H9 (cell line): Measurements from ENCODE around the gene PHGDH. TPM values are rescaled to one million over a fixed set of nuclear protein-coding genes. Genes with fewer than 3 reads are reported as not detected.

Experiments used
- DNase-seq: peaks from one replicate; pipeline ENCODE4 v3.0.0-alpha.2; 2017
- H2AFZ ChIP-seq: one replicate; pipeline ENCODE4 v1.6.1; 2013; ENCODE audit warnings: mild to moderate bottlenecking, low read length, control low read depth, moderate library complexity
- H2AK5ac ChIP-seq: 2 replicates; pipeline ENCODE4 v1.6.1; 2013; ENCODE audit warnings: low read length, control low read depth, mixed read lengths; ENCODE audit not compliant: insufficient read length
- H2BK120ac ChIP-seq: one replicate; pipeline ENCODE4 v1.6.1; 2013; ENCODE audit warnings: low read depth, mild to moderate bottlenecking, low read length, control low read depth, inconsistent platforms; ENCODE audit not compliant: poor library complexity, severe bottlenecking
- H2BK12ac ChIP-seq: 2 replicates; pipeline ENCODE4 v1.6.1; 2013; ENCODE audit warnings: low read length, control low read depth, mixed read lengths, low read depth; ENCODE audit not compliant: insufficient read length
- H2BK15ac ChIP-seq: 2 replicates; pipeline ENCODE4 v1.6.1; 2013; ENCODE audit warnings: low read depth, low read length, control low read depth
- H2BK20ac ChIP-seq: one replicate; pipeline ENCODE4 v1.6.1; 2013; ENCODE audit warnings: low read depth, mild to moderate bottlenecking, low read length, control low read depth, inconsistent platforms; ENCODE audit not compliant: poor library complexity, severe bottlenecking
- H2BK5ac ChIP-seq: 2 replicates; pipeline ENCODE4 v1.6.1; 2013; ENCODE audit warnings: low read length, control low read depth, mixed read lengths; ENCODE audit not compliant: insufficient read length
- H3K14ac ChIP-seq: 2 replicates; pipeline ENCODE4 v1.6.1; 2013; ENCODE audit warnings: low read length, control low read depth; ENCODE audit not compliant: insufficient read depth
- H3K18ac ChIP-seq: 2 replicates; pipeline ENCODE4 v1.6.1; 2013; ENCODE audit warnings: low read depth, mild to moderate bottlenecking, mixed read lengths, low read length, control low read depth; ENCODE audit not compliant: insufficient read length
- H3K23ac ChIP-seq: 2 replicates; pipeline ENCODE4 v1.6.1; 2013; ENCODE audit warnings: low read length, control low read depth, mixed read lengths, low read depth; ENCODE audit not compliant: insufficient read length
- H3K23me2 ChIP-seq: 2 replicates; pipeline ENCODE4 v1.6.1; 2013; ENCODE audit warnings: low read depth, mild to moderate bottlenecking, mixed read lengths, low read length, control low read depth; ENCODE audit not compliant: insufficient read length, poor library complexity, severe bottlenecking
- H3K27ac ChIP-seq: 2 replicates; pipeline ENCODE4 v1.5.1; 2013; ENCODE audit warnings: low read length, control low read depth, mixed read lengths, low read depth; ENCODE audit not compliant: insufficient read length
- H3K27me3 ChIP-seq: 2 replicates; pipeline ENCODE4 v1.6.1; 2013; ENCODE audit warnings: low read length, control low read depth, inconsistent platforms; ENCODE audit not compliant: insufficient read depth
- H3K4ac ChIP-seq: 2 replicates; pipeline ENCODE4 v1.6.1; 2013; ENCODE audit warnings: low read depth, mild to moderate bottlenecking, control low read depth, inconsistent platforms, low read length, moderate library complexity
- H3K4me1 ChIP-seq: 2 replicates; pipeline ENCODE4 v1.6.1; 2013; ENCODE audit warnings: low read length, control low read depth, inconsistent platforms; ENCODE audit not compliant: insufficient read depth
- H3K4me2 ChIP-seq: 2 replicates; pipeline ENCODE4 v1.6.1; 2013; ENCODE audit warnings: low read length, control low read depth, mixed read lengths; ENCODE audit not compliant: insufficient read length, insufficient read depth
- H3K56ac ChIP-seq: 2 replicates; pipeline ENCODE4 v1.6.1; 2013; ENCODE audit warnings: low read depth, mild to moderate bottlenecking, mixed read lengths, low read length, control low read depth; ENCODE audit not compliant: insufficient read length
- H3K79me1 ChIP-seq: 2 replicates; pipeline ENCODE4 v1.6.1; 2013; ENCODE audit warnings: low read depth, mild to moderate bottlenecking, moderate library complexity, low read length, control low read depth, inconsistent platforms; ENCODE audit not compliant: insufficient read depth, poor library complexity, severe bottlenecking
- H3K79me2 ChIP-seq: 2 replicates; pipeline ENCODE4 v1.6.1; 2013; ENCODE audit warnings: low read length, control low read depth, inconsistent platforms; ENCODE audit not compliant: insufficient read depth
- H3K9ac ChIP-seq: 2 replicates; pipeline ENCODE4 v1.6.1; 2013; ENCODE audit warnings: low read length, control low read depth, mixed read lengths; ENCODE audit not compliant: insufficient read length; ENCODE audit errors: extremely low read depth
- H3K9me3 ChIP-seq: one replicate; pipeline ENCODE4 v1.6.1; 2013; ENCODE audit warnings: low read depth, low read length, inconsistent platforms; ENCODE audit not compliant: control insufficient read depth
- H3T11ph ChIP-seq: one replicate; pipeline ENCODE4 v1.6.1; 2013; ENCODE audit warnings: mild to moderate bottlenecking, low read length, control low read depth, inconsistent platforms
- H4K20me1 ChIP-seq: one replicate; pipeline ENCODE4 v1.6.1; 2013; ENCODE audit not compliant: control insufficient read depth, insufficient read length, insufficient read depth
- H4K5ac ChIP-seq: 2 replicates; pipeline ENCODE4 v1.6.1; 2013; ENCODE audit warnings: low read depth, mild to moderate bottlenecking, mixed read lengths, low read length, control low read depth; ENCODE audit not compliant: insufficient read length
- H4K8ac ChIP-seq: replicated peaks from 2 replicates; pipeline ENCODE4 v1.6.1; 2013; ENCODE audit warnings: low read length, control low read depth, mixed read lengths, low read depth; ENCODE audit not compliant: insufficient read length
- H4K91ac ChIP-seq: 2 replicates; pipeline ENCODE4 v1.6.1; 2013; ENCODE audit warnings: low read depth, mild to moderate bottlenecking, moderate library complexity, mixed read lengths, low read length, control low read depth; ENCODE audit not compliant: insufficient read length
- H3K27ac Mint-ChIP-seq, 3 experiments: 2 replicates in 2 of 3; 3 replicates in 1 of 3; pipeline ENCODE4 v1.8.0; 2020 to 2021; ENCODE audit warnings: mixed read lengths in 3 of 3, mild to moderate bottlenecking in 1 of 3, moderate library complexity in 1 of 3
- H3K27me3 Mint-ChIP-seq: 2 replicates; pipeline ENCODE4 v1.8.0; 2021; ENCODE audit warnings: low read depth, mild to moderate bottlenecking, moderate library complexity, mixed read lengths
- H3K36me3 Mint-ChIP-seq, 3 experiments: 2 replicates in 2 of 3; 3 replicates in 1 of 3; pipeline ENCODE4 v1.8.0; 2020 to 2021; ENCODE audit warnings: low read depth in 3 of 3, mixed read lengths in 3 of 3; ENCODE audit not compliant: insufficient read depth in 1 of 3
- H3K4me1 Mint-ChIP-seq, 2 experiments: 2 replicates each; pipeline ENCODE4 v1.8.0; 2020; ENCODE audit warnings: mixed read lengths in 2 of 2
- H3K4me3 Mint-ChIP-seq, 2 experiments: 2 replicates in 1 of 2; 3 replicates in 1 of 2; pipeline ENCODE4 v1.8.0; 2020 to 2021; ENCODE audit warnings: mild to moderate bottlenecking in 2 of 2, mixed read lengths in 2 of 2, moderate library complexity in 1 of 2
- H3K9me3 Mint-ChIP-seq, 2 experiments: 2 replicates in 1 of 2; 3 replicates in 1 of 2; pipeline ENCODE4 v1.8.0; 2020; ENCODE audit warnings: mild to moderate bottlenecking in 2 of 2, mixed read lengths in 2 of 2, moderate library complexity in 1 of 2
- WGBS: extraction: QIAGEN DNeasy Blood & Tissue Kit; methylation state at CpG from one replicate; pipeline ENCODE4 v1.1.7; 2013; ENCODE audit warnings: missing lambda C conversion rate, low lambda C conversion rate, mixed read lengths; ENCODE audit not compliant: insufficient read length; ENCODE audit errors: extremely low coverage; 5-methylcytosine and 5-hydroxymethylcytosine counted together
- total RNA-seq: library from RNA; stranded (reverse); gene quantifications from 2 replicates; pipeline ENCODE4 v1.2.1, GENCODE V29; 2021
- TF ChIP-seq, protein P1 (sequence below): fragments of 200-600 bp; sonication (generic); conservative IDR thresholded peaks from 3 replicates; pipeline ENCODE4 v1.8.0; 2021; ENCODE audit warnings: antibody characterized with exemption, mild to moderate bottlenecking

The PHGDH gene
- total RNA-seq, 1 experiment from 2014 or later: 458 TPM

DNA sequence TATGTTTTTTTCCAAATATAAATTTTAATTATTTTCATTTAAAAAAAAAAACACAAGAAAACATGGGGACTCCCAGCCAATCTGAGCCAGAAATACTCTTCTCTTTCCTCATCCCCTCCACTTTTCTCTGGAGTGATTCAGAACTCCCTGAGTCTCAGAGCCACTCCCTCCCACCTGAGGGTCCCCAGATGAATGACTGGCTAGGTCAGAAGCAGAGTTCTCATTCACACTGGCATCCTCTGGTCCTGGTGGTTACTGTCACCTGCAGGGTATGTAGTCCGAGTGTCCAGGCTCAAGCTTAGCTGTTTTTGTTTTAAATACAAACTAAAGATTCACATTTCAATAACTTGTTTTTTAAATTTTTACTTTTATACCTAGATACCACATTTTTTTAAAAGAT is 50.7 kb downstream of the PHGDH start:
- no peak overlapping the region for H3K4me2 ChIP-seq
- no peak overlapping the region for H4K91ac ChIP-seq
- H3K27me3 ChIP-seq: no peaks in the 10 kb centered on the region
- no peaks in the 10 kb centered on the region for H4K20me1 ChIP-seq
- no peak overlapping the region for H4K5ac ChIP-seq
- H3K14ac ChIP-seq: no peak overlapping the region
- H3K79me1 ChIP-seq: no peaks in the 10 kb centered on the region
- Mint-ChIP-seq H3K27me3 (peaks cover 6% of the 10 kb centered on the region), H3K27ac (no peak overlapping the region), H3K9me3 (no peaks in the 10 kb centered on the region; a peak in 1 of 5 replicates), H3K4me1 (0 out of 4 replicates have a peak, but pooled peaks cover 2% of the 10 kb centered on the region in 2 experiments), H3K36me3 (no peaks in the 10 kb centered on the region), H3K4me3 (no peak overlapping the region)
- no peak overlapping the region for H2AK5ac ChIP-seq
- no peak overlapping the region for H3K4ac ChIP-seq
- TF ChIP-seq, protein P1, sequence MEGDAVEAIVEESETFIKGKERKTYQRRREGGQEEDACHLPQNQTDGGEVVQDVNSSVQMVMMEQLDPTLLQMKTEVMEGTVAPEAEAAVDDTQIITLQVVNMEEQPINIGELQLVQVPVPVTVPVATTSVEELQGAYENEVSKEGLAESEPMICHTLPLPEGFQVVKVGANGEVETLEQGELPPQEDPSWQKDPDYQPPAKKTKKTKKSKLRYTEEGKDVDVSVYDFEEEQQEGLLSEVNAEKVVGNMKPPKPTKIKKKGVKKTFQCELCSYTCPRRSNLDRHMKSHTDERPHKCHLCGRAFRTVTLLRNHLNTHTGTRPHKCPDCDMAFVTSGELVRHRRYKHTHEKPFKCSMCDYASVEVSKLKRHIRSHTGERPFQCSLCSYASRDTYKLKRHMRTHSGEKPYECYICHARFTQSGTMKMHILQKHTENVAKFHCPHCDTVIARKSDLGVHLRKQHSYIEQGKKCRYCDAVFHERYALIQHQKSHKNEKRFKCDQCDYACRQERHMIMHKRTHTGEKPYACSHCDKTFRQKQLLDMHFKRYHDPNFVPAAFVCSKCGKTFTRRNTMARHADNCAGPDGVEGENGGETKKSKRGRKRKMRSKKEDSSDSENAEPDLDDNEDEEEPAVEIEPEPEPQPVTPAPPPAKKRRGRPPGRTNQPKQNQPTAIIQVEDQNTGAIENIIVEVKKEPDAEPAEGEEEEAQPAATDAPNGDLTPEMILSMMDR: no peak
- no peak overlapping the region for H2BK20ac ChIP-seq
- DNase-seq: no peak
- H2BK12ac ChIP-seq: no peak overlapping the region
- H2BK120ac ChIP-seq: no peak overlapping the region
- no peaks in the 10 kb centered on the region for H3K23me2 ChIP-seq
- H3K79me2 ChIP-seq: no peaks in the 10 kb centered on the region
- no peaks in the 10 kb centered on the region for H3K4me1 ChIP-seq
- no peak overlapping the region for H4K8ac ChIP-seq
- no peak overlapping the region for H3K9ac ChIP-seq
- no peak overlapping the region for H3T11ph ChIP-seq
- no peak overlapping the region for H3K56ac ChIP-seq
- H3K23ac ChIP-seq: no peak overlapping the region
- no peak overlapping the region for H3K18ac ChIP-seq
- no peak overlapping the region for H2BK5ac ChIP-seq
- H3K9me3 ChIP-seq: no peaks in the 10 kb centered on the region
- no peak overlapping the region for H3K27ac ChIP-seq
- no peak overlapping the region for H2BK15ac ChIP-seq
- no peak overlapping the region for H2AFZ ChIP-seq
- WGBS: no CpG with 5 or more reads among the region's 1 CpG
